DND-41 (cell line): Measurements from ENCODE around the gene FAM153A.
"Not testable (repeated sequence)": the region's sequence is repeated elsewhere in the genome, so short reads cannot be mapped to it uniquely, and the experiment has no call there.

ENCODE experiments used
- ATAC-seq: fragments of 200-7000 bp; cut with Tn5 transposase; 3 replicates; pipeline ENCODE4 v1.9.1; 2021; ENCODE audit warnings: low read depth; ENCODE audit not compliant: insufficient read depth
- DNase-seq: peaks from one replicate; pipeline ENCODE4 v3.0.0-alpha.2; 2020
- H2AFZ ChIP-seq: 2 replicates; pipeline ENCODE4 v1.6.0; 2012; ENCODE audit warnings: low read depth, low read length
- H3K27ac ChIP-seq: 2 replicates; pipeline ENCODE4 v1.5.1; 2012; ENCODE audit warnings: low read length, inconsistent platforms
- H3K27me3 ChIP-seq: fragments of 200-600 bp; sonication (generic); 2 replicates; pipeline ENCODE4 v1.6.0; 2012; ENCODE audit warnings: low read length, mild to moderate bottlenecking, inconsistent platforms; ENCODE audit not compliant: insufficient read depth, poor library complexity
- H3K36me3 ChIP-seq: 2 replicates; pipeline ENCODE4 v1.5.1; 2012; ENCODE audit warnings: low read length, inconsistent platforms; ENCODE audit not compliant: insufficient read depth
- H3K4me1 ChIP-seq: 2 replicates; pipeline ENCODE4 v1.5.1; 2012; ENCODE audit warnings: mild to moderate bottlenecking, low read length; ENCODE audit not compliant: insufficient read depth
- H3K4me2 ChIP-seq: 2 replicates; pipeline ENCODE4 v1.6.0; 2012; ENCODE audit warnings: mild to moderate bottlenecking, moderate library complexity, low read length, inconsistent platforms; ENCODE audit not compliant: insufficient read depth
- H3K4me3 ChIP-seq, 2 experiments: fragments of 200-600 bp in 1 of 2; shearing (Covaris generic) in 1 of 2; 2 replicates each; pipeline ENCODE4 v1.5.1; 2012 to 2016; ENCODE audit warnings: inconsistent platforms in 2 of 2, low read length in 2 of 2, mild to moderate bottlenecking in 2 of 2, low read depth in 1 of 2, moderate library complexity in 1 of 2
- H3K79me2 ChIP-seq: 2 replicates; pipeline ENCODE4 v1.6.0; 2012; ENCODE audit warnings: low read length, inconsistent platforms; ENCODE audit not compliant: insufficient read depth
- H3K9ac ChIP-seq: 2 replicates; pipeline ENCODE4 v1.6.0; 2012; ENCODE audit warnings: low read depth, mild to moderate bottlenecking, inconsistent platforms, low read length, moderate library complexity
- H3K9me3 ChIP-seq: 2 replicates; pipeline ENCODE4 v1.5.1; 2012; ENCODE audit warnings: low read length, moderate library complexity, mild to moderate bottlenecking, inconsistent platforms; ENCODE audit not compliant: insufficient read depth, severe bottlenecking
- H4K20me1 ChIP-seq: 2 replicates; pipeline ENCODE4 v1.6.0; 2012; ENCODE audit warnings: low read length; ENCODE audit not compliant: insufficient read depth

Gene FAM153A

DNA sequence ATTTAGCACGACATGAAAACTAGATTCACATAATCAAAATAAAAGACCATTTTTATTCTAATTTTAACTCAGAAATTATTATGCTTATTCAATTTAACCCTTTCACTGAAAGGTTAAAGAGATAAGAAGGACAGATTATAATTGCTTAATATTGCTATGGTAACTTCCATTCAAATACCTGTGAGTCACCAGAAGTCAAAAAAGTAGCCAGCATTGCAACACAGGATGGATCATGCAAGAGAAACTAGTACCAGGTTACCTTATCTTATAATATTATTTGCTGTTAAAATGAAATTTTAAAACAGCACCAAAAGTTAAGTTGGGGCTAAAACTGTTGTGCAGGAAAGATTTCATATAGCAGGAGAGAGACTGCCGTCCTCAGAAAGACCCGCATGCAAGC lies 11.5 kb downstream of the FAM153A start:
- H3K36me3 ChIP-seq, H3K4me1 ChIP-seq, ATAC-seq, H3K9me3 ChIP-seq, H3K27ac ChIP-seq, H3K9ac ChIP-seq, H2AFZ ChIP-seq, H3K79me2 ChIP-seq, H3K4me3 ChIP-seq, DNase-seq, H3K4me2 ChIP-seq, H3K27me3 ChIP-seq, H4K20me1 ChIP-seq: not testable (repeated sequence)

DNA sequence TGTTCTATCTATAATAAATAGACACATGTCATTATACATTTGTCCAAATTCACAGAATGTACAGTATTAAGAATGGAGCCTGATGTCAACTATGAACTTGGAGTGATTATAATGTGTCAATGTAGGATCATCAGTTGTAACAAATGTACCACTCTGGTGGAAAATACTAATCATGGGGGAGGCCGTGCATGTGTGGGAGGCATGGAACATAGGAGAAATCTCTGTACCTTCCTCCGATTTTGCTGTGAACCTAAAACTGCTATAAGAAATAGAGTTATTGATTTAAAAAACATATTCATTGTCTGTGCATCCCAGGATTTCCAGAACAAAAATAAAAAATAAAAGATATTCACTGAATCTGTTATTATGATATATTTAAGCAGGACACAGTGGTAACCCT lies 12.1 kb downstream of the FAM153A start:
- not testable (repeated sequence) for H3K9me3 ChIP-seq, H2AFZ ChIP-seq, H3K27ac ChIP-seq, H3K27me3 ChIP-seq, H3K9ac ChIP-seq, DNase-seq, H3K4me2 ChIP-seq, H3K79me2 ChIP-seq, H3K4me3 ChIP-seq, H3K36me3 ChIP-seq, H3K4me1 ChIP-seq, ATAC-seq, H4K20me1 ChIP-seq

DNA sequence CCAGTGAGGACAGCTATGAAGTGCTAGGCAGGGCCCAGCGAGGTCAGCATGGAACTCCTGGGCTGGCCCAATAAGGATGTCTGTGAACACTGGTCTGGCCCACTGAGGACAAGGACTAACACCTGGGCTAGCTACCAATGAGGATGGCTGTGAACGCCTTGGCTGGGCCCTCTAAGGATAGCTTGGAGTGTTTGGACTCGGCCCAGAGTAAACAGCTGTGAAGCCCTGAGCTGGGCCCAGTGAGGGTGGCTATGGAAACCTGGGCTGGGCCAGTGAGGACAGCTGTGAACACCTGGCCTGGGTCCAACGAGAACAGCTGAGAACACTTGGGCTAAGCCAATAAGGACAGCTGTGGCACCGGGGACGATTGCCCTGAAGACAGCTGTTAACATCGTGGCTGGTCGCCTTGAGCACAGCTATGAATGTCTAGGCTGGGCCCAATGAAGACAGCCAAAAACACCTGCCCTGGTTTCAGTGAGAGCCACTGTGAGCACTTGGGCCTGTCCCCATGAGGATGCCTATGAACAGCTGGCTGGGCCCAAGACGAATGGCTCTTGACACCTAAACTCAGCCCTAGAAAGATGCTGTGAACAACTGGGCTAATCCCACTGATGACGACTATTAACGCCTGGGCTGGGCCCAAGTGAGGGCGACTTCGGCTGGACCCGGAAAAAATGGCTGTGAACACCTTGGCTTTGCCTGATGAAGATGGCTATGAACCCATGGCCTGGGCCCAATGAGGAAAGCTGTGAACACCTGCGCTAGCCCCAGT lies 18.8 kb downstream of the FAM153A start:
- not testable (repeated sequence) for H4K20me1 ChIP-seq, H3K36me3 ChIP-seq, H3K4me1 ChIP-seq, H3K27me3 ChIP-seq, H3K27ac ChIP-seq, H2AFZ ChIP-seq, ATAC-seq, H3K4me3 ChIP-seq, H3K79me2 ChIP-seq, H3K9me3 ChIP-seq, H3K9ac ChIP-seq, H3K4me2 ChIP-seq, DNase-seq

- not testable (repeated sequence) for ATAC-seq, H3K9me3 ChIP-seq, H3K9ac ChIP-seq, H3K4me3 ChIP-seq, H2AFZ ChIP-seq, H3K4me2 ChIP-seq, H3K4me1 ChIP-seq, H3K27ac ChIP-seq, H3K36me3 ChIP-seq, H3K79me2 ChIP-seq, H3K27me3 ChIP-seq, DNase-seq, H4K20me1 ChIP-seq
These were observed 21.7 kb downstream of the FAM153A start for GRCh38 chr5:177760954-177761353.

DNA sequence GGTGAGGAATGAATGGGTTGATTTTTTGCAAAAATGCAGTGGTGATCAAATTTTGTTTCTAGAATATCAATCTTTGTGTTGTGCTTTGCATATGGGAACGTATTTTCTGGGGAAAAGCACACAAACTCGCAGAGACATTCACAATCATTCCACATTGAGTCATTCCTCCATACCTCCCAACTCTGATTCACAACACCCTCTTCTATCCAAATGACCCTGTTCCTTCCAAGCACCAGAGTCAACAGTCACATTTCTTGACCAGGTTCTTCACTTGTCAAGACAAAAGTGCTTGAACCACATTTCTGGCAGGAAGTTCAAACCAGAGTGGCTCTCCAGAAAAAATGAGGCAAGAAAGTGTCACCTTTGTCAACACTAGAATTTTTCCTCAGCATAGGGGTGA lies 35.3 kb downstream of the FAM153A start:
- not testable (repeated sequence) for H3K27ac ChIP-seq, H3K9me3 ChIP-seq, H3K9ac ChIP-seq, H4K20me1 ChIP-seq, H3K4me2 ChIP-seq, H3K4me1 ChIP-seq, H2AFZ ChIP-seq, H3K27me3 ChIP-seq, H3K79me2 ChIP-seq, ATAC-seq, H3K4me3 ChIP-seq, DNase-seq, H3K36me3 ChIP-seq

- H3K79me2 ChIP-seq, ATAC-seq, H3K4me1 ChIP-seq, H4K20me1 ChIP-seq, H3K4me3 ChIP-seq, H3K27me3 ChIP-seq, H3K9me3 ChIP-seq, H2AFZ ChIP-seq, H3K36me3 ChIP-seq, H3K4me2 ChIP-seq, DNase-seq, H3K27ac ChIP-seq, H3K9ac ChIP-seq: not testable (repeated sequence)
These were observed 57.8 kb downstream of the FAM153A start for GRCh38 chr5:177724858-177725257.

- H3K79me2 ChIP-seq, H3K4me2 ChIP-seq, H3K9me3 ChIP-seq, H3K4me1 ChIP-seq, H3K4me3 ChIP-seq, H3K9ac ChIP-seq, H3K27me3 ChIP-seq, H2AFZ ChIP-seq, H3K36me3 ChIP-seq, ATAC-seq, H3K27ac ChIP-seq, H4K20me1 ChIP-seq, DNase-seq: not testable (repeated sequence)
These were observed 58.7 kb downstream of the FAM153A start for GRCh38 chr5:177723831-177724485.

DNA sequence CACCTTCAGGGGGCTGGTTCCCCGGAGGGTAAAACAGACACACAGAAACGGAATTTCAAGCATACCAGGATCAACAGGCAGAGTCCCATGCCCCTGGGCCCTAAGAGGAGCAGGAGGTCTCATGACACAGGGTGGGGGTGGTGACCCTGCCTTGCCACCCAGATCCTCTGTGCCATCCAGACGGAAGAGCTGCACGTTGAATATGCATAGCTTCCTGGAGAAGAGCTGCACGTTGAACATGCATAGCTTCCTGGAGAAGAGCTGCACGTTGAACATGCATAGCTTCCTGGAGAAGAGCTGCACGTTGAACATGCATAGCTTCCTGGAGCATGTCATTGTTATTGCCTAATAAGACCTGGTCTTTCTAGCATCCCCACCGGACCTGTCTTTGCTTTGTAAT lies 59.9 kb downstream of the FAM153A start:
- H3K4me2 ChIP-seq, H3K27ac ChIP-seq: not testable (repeated sequence)

More for the DNA sequence above, 59.9 kb downstream of the FAM153A start:
- not testable (repeated sequence) for H3K9ac ChIP-seq, H3K79me2 ChIP-seq, DNase-seq, ATAC-seq, H3K9me3 ChIP-seq, H3K36me3 ChIP-seq, H3K27me3 ChIP-seq, H3K4me1 ChIP-seq, H3K4me3 ChIP-seq, H2AFZ ChIP-seq, H4K20me1 ChIP-seq
